Testis (tissue), 3 donors: ENCODE measurements around the gene C7orf25. TPM values are rescaled to one million over a fixed set of nuclear protein-coding genes. Genes with fewer than 3 reads are reported as not detected.

Experiments
- DNase-seq: peaks from one replicate; pipeline ENCODE4 v3.0.0-alpha.2; 2019
- H3K27ac ChIP-seq, 2 donors: fragments of 200-600 bp; sonication (generic); one replicate each; pipeline ENCODE4 v1.5.1; 2019
- H3K27me3 ChIP-seq: fragments of 200-600 bp; sonication (generic); one replicate; pipeline ENCODE4 v1.5.1; 2019
- H3K36me3 ChIP-seq: fragments of 200-600 bp; sonication (generic); one replicate; pipeline ENCODE4 v1.5.1; 2017; ENCODE audit warnings: low read depth; ENCODE audit errors: missing control alignments
- H3K4me1 ChIP-seq: fragments of 200-600 bp; sonication (generic); one replicate; pipeline ENCODE4 v1.5.1; 2019
- H3K4me3 ChIP-seq, 2 donors: fragments of 200-600 bp; sonication (generic); one replicate each; pipeline ENCODE4 v1.5.1; 2017 to 2019
- H3K9me3 ChIP-seq: fragments of 200-600 bp; sonication (generic); one replicate; pipeline ENCODE4 v1.5.1; 2017
- POLR2A ChIP-seq: fragments of 450-650 bp; IDR thresholded peaks from one replicate; pipeline ENCODE4 v1.6.1; 2017; ENCODE audit warnings: antibody characterized with exemption, mild to moderate bottlenecking, moderate library complexity
- WGBS, 2 donors: methylation state at CpG; one replicate each; pipeline ENCODE4 v1.1.5; 2018; 5-methylcytosine and 5-hydroxymethylcytosine counted together
- intact Hi-C: fragments of 100-400 bp; cut with DNase I; formaldehyde crosslinking; loops from one replicate; pipeline ENCODE4 v1.15.1; 2023; ENCODE audit warnings: low total_unique reads
- polyA plus RNA-seq: library from polyadenylated mRNA; stranded (reverse); fragments of 350-450 nt; fragmentation: Illumina TruSeq; extraction: RNeasy Lipid Tissue Mini Kit (QIAGEN cat#74804); gene quantifications from one replicate; pipeline ENCODE4 v1.2.3, GENCODE V29; 2014; ENCODE audit warnings: low read depth, low replicate concordance; ENCODE audit not compliant: insufficient read depth
- total RNA-seq, 2 donors: library from RNA; depleted of rRNA; stranded (reverse); fragments of >200 nt; gene quantifications; one replicate each; pipeline ENCODE4 v1.2.3, GENCODE V29; 2016
- TF ChIP-seq, protein P1 (sequence below), 3 experiments: fragments of 450-650 bp in 2 of 3; fragments of 200-600 bp in 1 of 3; sonication (generic) in 1 of 3; IDR thresholded peaks; one replicate each; pipeline ENCODE4 v1.5.1; 2016 to 2019; ENCODE audit warnings: antibody characterized with exemption in 3 of 3, mild to moderate bottlenecking in 2 of 3, moderate library complexity in 1 of 3

C7orf25 gene
- total and polyA plus RNA-seq, 3 donors from 2014 or later = 4.7 to 23.5 (median 21.2) TPM

DNA sequence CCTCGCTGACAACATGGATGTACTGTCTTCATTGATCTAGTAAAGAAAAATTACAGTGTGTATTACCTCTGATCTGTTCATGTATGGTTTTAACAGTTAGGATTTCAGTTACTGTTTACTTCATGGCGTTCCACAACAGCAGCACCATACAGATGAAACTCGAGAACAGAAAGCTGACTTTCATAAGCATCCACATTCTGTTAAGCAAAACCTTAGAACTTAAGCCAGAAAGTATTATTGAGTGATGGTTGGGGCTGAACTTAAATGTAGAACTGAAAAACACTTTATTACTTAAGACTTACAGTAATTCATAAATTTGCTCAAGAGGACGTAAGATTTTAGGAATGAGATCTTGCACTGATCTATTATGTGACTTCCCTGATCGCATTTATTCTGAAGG is 24.0 kb upstream of the C7orf25 start:
- no peak overlapping the region for H3K4me3 ChIP-seq
- intact Hi-C loops = no loop called here
- no peak overlapping the region for H3K27ac ChIP-seq
- no peaks in the 10 kb centered on the region for H3K27me3 ChIP-seq
- TF ChIP-seq, protein P1, sequence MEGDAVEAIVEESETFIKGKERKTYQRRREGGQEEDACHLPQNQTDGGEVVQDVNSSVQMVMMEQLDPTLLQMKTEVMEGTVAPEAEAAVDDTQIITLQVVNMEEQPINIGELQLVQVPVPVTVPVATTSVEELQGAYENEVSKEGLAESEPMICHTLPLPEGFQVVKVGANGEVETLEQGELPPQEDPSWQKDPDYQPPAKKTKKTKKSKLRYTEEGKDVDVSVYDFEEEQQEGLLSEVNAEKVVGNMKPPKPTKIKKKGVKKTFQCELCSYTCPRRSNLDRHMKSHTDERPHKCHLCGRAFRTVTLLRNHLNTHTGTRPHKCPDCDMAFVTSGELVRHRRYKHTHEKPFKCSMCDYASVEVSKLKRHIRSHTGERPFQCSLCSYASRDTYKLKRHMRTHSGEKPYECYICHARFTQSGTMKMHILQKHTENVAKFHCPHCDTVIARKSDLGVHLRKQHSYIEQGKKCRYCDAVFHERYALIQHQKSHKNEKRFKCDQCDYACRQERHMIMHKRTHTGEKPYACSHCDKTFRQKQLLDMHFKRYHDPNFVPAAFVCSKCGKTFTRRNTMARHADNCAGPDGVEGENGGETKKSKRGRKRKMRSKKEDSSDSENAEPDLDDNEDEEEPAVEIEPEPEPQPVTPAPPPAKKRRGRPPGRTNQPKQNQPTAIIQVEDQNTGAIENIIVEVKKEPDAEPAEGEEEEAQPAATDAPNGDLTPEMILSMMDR (IDR thresholded peaks at IDR 0.05) = no peak
- no peak for TF ChIP-seq POLR2A
- 93 to 97% methylated on average over 5 of the region's 5 CpGs for WGBS, 2 donors
- H3K9me3 ChIP-seq = no peaks in the 10 kb centered on the region
- H3K36me3 ChIP-seq = no peaks in the 10 kb centered on the region
- H3K4me1 ChIP-seq = peaks cover 15% of the 10 kb centered on the region
- no peak for DNase-seq

DNA sequence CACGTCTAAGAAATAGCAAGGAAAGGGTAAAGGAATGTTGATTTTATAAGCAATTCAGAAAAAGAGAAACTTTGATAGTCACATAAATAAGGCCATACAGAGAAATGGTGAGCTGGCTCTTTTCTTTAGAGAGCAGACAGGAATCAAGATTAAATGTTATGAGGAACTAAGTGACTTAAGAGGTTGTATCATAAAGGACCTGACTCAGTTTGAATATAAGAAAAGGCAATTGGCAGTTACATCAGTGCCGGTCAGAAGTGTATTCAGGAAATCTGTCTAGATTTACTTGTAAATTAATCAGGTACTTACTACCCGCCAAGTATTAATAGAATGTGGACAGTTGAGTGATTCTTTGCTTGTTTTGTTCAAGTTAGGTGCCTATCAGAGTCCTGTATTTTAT is 22.4 kb upstream of the C7orf25 start:
- intact Hi-C loops = no loop called here
- TF ChIP-seq, protein P1 (IDR thresholded peaks at IDR 0.05) = no peak
- TF ChIP-seq POLR2A = no peak

GRCh38 chr7:42932811-42933591 is 21.1 kb upstream of the C7orf25 start:
- H3K9me3 ChIP-seq = no peaks in the 10 kb centered on the region
- WGBS, 2 donors = 1% methylated on average over 17 of the region's 17 CpGs
- peak overlapping the region; percentile 82 for H3K27ac ChIP-seq
- peak overlapping the region; percentile 73 to 91 for H3K4me3 ChIP-seq
- H3K4me1 ChIP-seq = peaks cover 22% of the 10 kb centered on the region
- H3K36me3 ChIP-seq = no peaks in the 10 kb centered on the region
- no peaks in the 10 kb centered on the region for H3K27me3 ChIP-seq
- TF ChIP-seq POLR2A = no peak
- TF ChIP-seq, protein P1 (IDR thresholded peaks at IDR 0.05) = no peak
- intact Hi-C loops = no loop called here
- DNase-seq = peak; percentile 45

More for the DNA sequence above, 22.4 kb upstream of the C7orf25 start:
- H3K27ac ChIP-seq = no peak overlapping the region
- H3K4me3 ChIP-seq = no peak overlapping the region
- no peaks in the 10 kb centered on the region for H3K36me3 ChIP-seq
- H3K4me1 ChIP-seq = peaks cover 22% of the 10 kb centered on the region
- DNase-seq = no peak
- no peaks in the 10 kb centered on the region for H3K9me3 ChIP-seq
- no peaks in the 10 kb centered on the region for H3K27me3 ChIP-seq
- 80 to 82% methylated on average over 3 of the region's 3 CpGs for WGBS, 2 donors

DNA sequence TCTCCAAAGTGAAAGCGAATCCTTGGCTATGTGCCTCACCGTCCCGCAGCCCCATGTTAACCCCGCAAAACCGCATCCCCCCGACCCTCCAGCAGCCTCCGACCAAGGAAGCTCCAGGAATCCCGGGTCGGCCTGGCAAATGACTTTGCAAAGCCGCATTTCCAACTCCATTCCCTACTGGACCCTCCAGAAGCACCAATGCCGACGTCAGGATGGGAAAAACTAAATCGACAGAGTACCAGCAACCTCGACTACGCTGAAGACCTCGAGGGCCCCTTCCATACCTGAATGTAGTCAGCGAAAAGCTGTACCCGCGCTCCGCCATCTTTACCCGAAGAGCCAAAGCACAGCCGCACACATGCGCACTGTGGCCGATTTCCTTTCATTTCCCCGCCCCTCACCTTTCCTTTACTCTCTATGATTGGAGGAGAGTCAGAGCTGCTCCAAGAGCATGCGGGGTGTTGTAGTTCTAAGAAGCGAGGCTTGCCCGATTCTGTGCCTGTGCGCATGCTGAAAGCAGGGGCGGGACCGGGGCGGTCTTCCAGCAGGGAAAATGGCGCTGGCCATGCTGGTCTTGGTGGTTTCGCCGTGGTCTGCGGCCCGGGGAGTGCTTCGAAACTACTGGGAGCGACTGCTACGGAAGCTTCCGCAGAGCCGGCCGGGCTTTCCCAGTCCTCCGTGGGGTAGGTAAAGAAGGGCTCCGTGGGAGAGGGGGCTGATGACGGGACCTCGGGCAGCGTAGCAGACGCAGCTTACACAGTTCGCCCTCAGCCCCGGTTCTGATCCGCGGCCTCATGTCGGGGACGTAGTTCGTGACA is 20.2 kb upstream of the C7orf25 start, which contains the start of the genes MRPL32 and PSMA2:
MRPL32 (plus strand) TSS at position 543 of the 818 bp plus-strand sequence; CDS start at position 554, 11 bp downstream.
PSMA2 (minus strand) TSS at position 341 of the 818 bp plus-strand sequence; CDS start at position 325, 16 bp downstream.
- Histone ChIP-seq H3K27ac (peak within 1 kb of the TSS; percentile 82), H3K4me1 (peaks cover 22% of the 10 kb centered on the region), H3K9me3 (no peaks in the 10 kb centered on the region), H3K27me3 (no peaks in the 10 kb centered on the region), H3K4me3 (peak within 1 kb of the TSS; percentile 73 to 91), H3K36me3 (no peaks in the 10 kb centered on the region)
- peak; percentile 98 for DNase-seq
- WGBS, 2 donors = 0 to 1% methylated on average over 28 to 56 of the region's 56 CpGs
- no peak for TF ChIP-seq POLR2A
- TF ChIP-seq, protein P1 (IDR thresholded peaks at IDR 0.05) = no peak
- intact Hi-C loops = no loop called here
